Naive B cell (primary cell): Measurements from ENCODE around the gene DPY30. TPM values are rescaled to one million over a fixed set of nuclear protein-coding genes. Genes with fewer than 3 reads are reported as not detected.
A peak's percentile ranks its signal among the peaks of the same experiment; 100 is the strongest.

Experiments
- ATAC-seq, 2 donors: fragments of 150-1000 bp; cut with Tn5 transposase; 2 replicates each; pipeline ENCODE4 v1.10.0; 2021; ENCODE audit warnings: low read depth in 2 of 2, mild to moderate bottlenecking in 2 of 2, moderate library complexity in 2 of 2
- DNase-seq: peaks from one replicate; pipeline ENCODE4 v3.0.0; 2022
- H3K27ac Mint-ChIP-seq, 6 donors: one replicate each; pipeline ENCODE4 v1.8.0; 2020 to 2022; ENCODE audit warnings: mild to moderate bottlenecking in 6 of 6, mixed read lengths in 6 of 6, moderate library complexity in 5 of 6, inconsistent platforms in 2 of 6
- H3K27me3 Mint-ChIP-seq, 3 donors: one replicate each; pipeline ENCODE4 v1.8.0; 2021 to 2022; ENCODE audit warnings: mixed read lengths in 3 of 3, mild to moderate bottlenecking in 1 of 3
- H3K36me3 Mint-ChIP-seq, 2 donors: one replicate each; pipeline ENCODE4 v1.8.0; 2020 to 2022; ENCODE audit warnings: mixed read lengths in 2 of 2, inconsistent platforms in 1 of 2, mild to moderate bottlenecking in 1 of 2
- H3K4me1 Mint-ChIP-seq, 3 donors: one replicate each; pipeline ENCODE4 v1.8.0; 2020 to 2022; ENCODE audit warnings: mixed read lengths in 3 of 3, inconsistent platforms in 1 of 3, mild to moderate bottlenecking in 1 of 3, moderate library complexity in 1 of 3
- H3K4me3 Mint-ChIP-seq, 8 donors: one replicate each; pipeline ENCODE4 v1.8.0; 2020 to 2022; ENCODE audit warnings: mild to moderate bottlenecking in 8 of 8, mixed read lengths in 8 of 8, moderate library complexity in 8 of 8, inconsistent platforms in 2 of 8
- H3K9me3 Mint-ChIP-seq, 7 donors: one replicate each; pipeline ENCODE4 v1.8.0; 2020 to 2022; ENCODE audit warnings: mixed read lengths in 7 of 7, mild to moderate bottlenecking in 5 of 7, inconsistent platforms in 2 of 7, moderate library complexity in 1 of 7
- polyA plus RNA-seq, 6 donors: library from polyadenylated mRNA; unstranded; fragments of 300-500 nt; fragmentation: Illumina TruSeq; gene quantifications; one replicate each; pipeline ENCODE4 v1.2.3, GENCODE V29; 2021; ENCODE audit warnings: low read depth in 6 of 6

DPY30 gene
- polyA plus RNA-seq, 6 donors from 2014 or later = 129 to 189 (median 169) TPM

GRCh38 chr2:32002406-32002805 lies 37.2 kb downstream of the DPY30 start:
- Mint-ChIP-seq H3K27ac (no peak overlapping the region), H3K9me3 (no peaks in the 10 kb centered on the region), H3K4me1 (peaks cover 48 to 78% (median 73%) of the 10 kb centered on the region in 3 donors), H3K27me3 (no peaks in the 10 kb centered on the region), H3K36me3 (no peaks in the 10 kb centered on the region), H3K4me3 (no peak overlapping the region)
- DNase-seq (no peak), ATAC-seq (no peak)

- DNase-seq = no peak
- Mint-ChIP-seq H3K9me3 (peaks cover 0 to 2% (median 0%) of the 10 kb centered on the region in 7 donors), H3K27me3 (no peaks in the 10 kb centered on the region), H3K36me3 (no peaks in the 10 kb centered on the region), H3K4me1 (peaks cover 47 to 75% (median 70%) of the 10 kb centered on the region in 3 donors), H3K27ac (peak overlapping the region in 4 of 6 donors; percentile 18 to 72 (median 38)), H3K4me3 (peak overlapping the region in 2 of 8 donors; percentile 27 to 53)
- peak in 1 of 2 donors; percentile 38 for ATAC-seq
Measured at GRCh38 chr2:31999438-31999837, 40.2 kb downstream of the DPY30 start.

- Mint-ChIP-seq H3K36me3 (no peaks in the 10 kb centered on the region), H3K27me3 (no peaks in the 10 kb centered on the region), H3K4me3 (peak overlapping the region in 3 of 8 donors; percentile 0 to 45 (median 12)), H3K4me1 (peaks cover 44 to 72% (median 65%) of the 10 kb centered on the region in 3 donors), H3K27ac (peak overlapping the region in 4 of 6 donors; percentile 1 to 72 (median 11)), H3K9me3 (peaks cover 0 to 2% (median 0%) of the 10 kb centered on the region in 7 donors)
- DNase-seq (peak; percentile 14), ATAC-seq (peak; percentile 63 to 75)
Measured at GRCh38 chr2:31998731-31999383, 40.7 kb downstream of the DPY30 start.

GRCh38 chr2:31997653-31998052 lies 42.0 kb downstream of the DPY30 start:
- H3K9me3 Mint-ChIP-seq = peaks cover 0 to 2% (median 0%) of the 10 kb centered on the region in 7 donors
- DNase-seq = no peak
- H3K4me1 Mint-ChIP-seq = peaks cover 46 to 72% (median 66%) of the 10 kb centered on the region in 3 donors
- no peak for ATAC-seq
- H3K4me3 Mint-ChIP-seq = peak overlapping the region in 1 of 8 donors; percentile 1
- H3K36me3 Mint-ChIP-seq = no peaks in the 10 kb centered on the region
- no peaks in the 10 kb centered on the region for H3K27me3 Mint-ChIP-seq
- peak overlapping the region in 4 of 6 donors; percentile 1 to 83 (median 4) for H3K27ac Mint-ChIP-seq

GRCh38 chr2:31996571-31997150 lies 42.9 kb downstream of the DPY30 start:
- peak overlapping the region in 3 of 8 donors; percentile 1 to 23 (median 2) for H3K4me3 Mint-ChIP-seq
- DNase-seq (no peak), ATAC-seq (no peak)
- no peaks in the 10 kb centered on the region for H3K27me3 Mint-ChIP-seq
- peaks cover 46 to 75% (median 72%) of the 10 kb centered on the region in 3 donors for H3K4me1 Mint-ChIP-seq
- H3K27ac Mint-ChIP-seq = peak overlapping the region; percentile 0 to 83 (median 48)
- H3K9me3 Mint-ChIP-seq = peaks cover 0 to 2% (median 0%) of the 10 kb centered on the region in 7 donors
- no peaks in the 10 kb centered on the region for H3K36me3 Mint-ChIP-seq

- no peaks in the 10 kb centered on the region for H3K27me3 Mint-ChIP-seq
- no peaks in the 10 kb centered on the region for H3K36me3 Mint-ChIP-seq
- peaks cover 39 to 71% (median 52%) of the 10 kb centered on the region in 3 donors for H3K4me1 Mint-ChIP-seq
- peaks cover 0 to 2% (median 0%) of the 10 kb centered on the region in 7 donors for H3K9me3 Mint-ChIP-seq
- no peak for DNase-seq
- H3K4me3 Mint-ChIP-seq = peak overlapping the region in 1 of 8 donors; percentile 7
- ATAC-seq = no peak
- peak overlapping the region in 3 of 6 donors; percentile 39 to 75 (median 74) for H3K27ac Mint-ChIP-seq
Measured at GRCh38 chr2:31992934-31993333, 46.7 kb downstream of the DPY30 start.

- Mint-ChIP-seq H3K4me3 (no peak overlapping the region), H3K9me3 (peaks cover 0 to 2% (median 0%) of the 10 kb centered on the region in 7 donors), H3K4me1 (peaks cover 36 to 69% (median 49%) of the 10 kb centered on the region in 3 donors), H3K27ac (no peak overlapping the region), H3K27me3 (no peaks in the 10 kb centered on the region), H3K36me3 (no peaks in the 10 kb centered on the region)
- DNase-seq = no peak
- no peak for ATAC-seq
Measured at GRCh38 chr2:31992025-31992579, 47.5 kb downstream of the DPY30 start.

GRCh38 chr2:31989946-31990345 lies 49.7 kb downstream of the DPY30 start:
- peak overlapping the region in 1 of 6 donors; percentile 38 for H3K27ac Mint-ChIP-seq

GRCh38 chr2:31987454-31988220 lies 52.0 kb downstream of the DPY30 start:
- DNase-seq (no peak), ATAC-seq (no peak)
- peaks cover 0 to 1% (median 0%) of the 10 kb centered on the region in 7 donors for H3K9me3 Mint-ChIP-seq
- H3K27me3 Mint-ChIP-seq = no peaks in the 10 kb centered on the region
- H3K27ac Mint-ChIP-seq = peak overlapping the region in 2 of 6 donors; percentile 59 to 67
- H3K36me3 Mint-ChIP-seq = peaks cover 0 to 7% of the 10 kb centered on the region in 2 donors
- no peak overlapping the region for H3K4me3 Mint-ChIP-seq
- peaks cover 21 to 45% (median 44%) of the 10 kb centered on the region in 3 donors for H3K4me1 Mint-ChIP-seq

More at GRCh38 chr2:31989946-31990345, 49.7 kb downstream of the DPY30 start:
- Mint-ChIP-seq H3K36me3 (no peaks in the 10 kb centered on the region), H3K27me3 (no peaks in the 10 kb centered on the region), H3K4me3 (no peak overlapping the region), H3K9me3 (no peaks in the 10 kb centered on the region), H3K4me1 (peaks cover 22 to 53% (median 43%) of the 10 kb centered on the region in 3 donors)
- ATAC-seq (no peak), DNase-seq (no peak)

- DNase-seq (no peak), ATAC-seq (no peak)
- Mint-ChIP-seq H3K36me3 (peaks cover 0 to 7% of the 10 kb centered on the region in 2 donors), H3K27ac (peak overlapping the region in 4 of 6 donors; percentile 61 to 79 (median 64)), H3K4me3 (peak overlapping the region in 1 of 8 donors; percentile 64), H3K9me3 (peaks cover 0 to 1% (median 0%) of the 10 kb centered on the region in 7 donors), H3K27me3 (no peaks in the 10 kb centered on the region), H3K4me1 (peaks cover 22 to 45% (median 39%) of the 10 kb centered on the region in 3 donors)
Measured at GRCh38 chr2:31986906-31987305, 52.7 kb downstream of the DPY30 start.

- Mint-ChIP-seq H3K4me3 (no peak overlapping the region), H3K4me1 (peaks cover 31 to 50% (median 48%) of the 10 kb centered on the region in 3 donors)
- DNase-seq = no peak
Measured at GRCh38 chr2:31983762-31984467, 55.7 kb downstream of the DPY30 start.

GRCh38 chr2:31980674-31981356 lies 58.8 kb downstream of the DPY30 start:
- peaks cover 0 to 1% (median 0%) of the 10 kb centered on the region in 7 donors for H3K9me3 Mint-ChIP-seq
- peaks cover 31 to 45% (median 39%) of the 10 kb centered on the region in 3 donors for H3K4me1 Mint-ChIP-seq
- H3K36me3 Mint-ChIP-seq = peaks cover 0 to 7% of the 10 kb centered on the region in 2 donors
- no peaks in the 10 kb centered on the region for H3K27me3 Mint-ChIP-seq
- ATAC-seq (peak; percentile 99), DNase-seq (peak; percentile 74)
- H3K27ac Mint-ChIP-seq = peak overlapping the region; percentile 73 to 94 (median 89)
- peak overlapping the region in 7 of 8 donors; percentile 0 to 52 (median 29) for H3K4me3 Mint-ChIP-seq

More at GRCh38 chr2:31983762-31984467, 55.7 kb downstream of the DPY30 start:
- no peak for ATAC-seq
- Mint-ChIP-seq H3K36me3 (peaks cover 0 to 7% of the 10 kb centered on the region in 2 donors), H3K9me3 (peaks cover 0 to 1% (median 0%) of the 10 kb centered on the region in 7 donors), H3K27me3 (no peaks in the 10 kb centered on the region), H3K27ac (peak overlapping the region in 4 of 6 donors; percentile 39 to 74 (median 44))
